HG02973 (cell line): ENCODE results near the gene STRADB.
"Not testable (repeated sequence)": the region's sequence is repeated elsewhere in the genome, so short reads cannot be mapped to it uniquely, and the experiment has no call there.

Experiments
- ATAC-seq: cut with Tn5 transposase; IDR thresholded peaks from one replicate; pipeline ENCODE4 v1.9.1; 2021; ENCODE audit warnings: moderate library complexity; ENCODE audit not compliant: unreplicated experiment

STRADB gene

GRCh38 chr2:201430322-201430721 lies 21.2 kb upstream of the STRADB start:
- ATAC-seq, result not testable (repeated sequence)

GRCh38 chr2:201430839-201431238 lies 20.7 kb upstream of the STRADB start:
- ATAC-seq, result no peak

- ATAC-seq, result no peak
Observed at GRCh38 chr2:201432038-201432620, 19.4 kb upstream of the STRADB start.

GRCh38 chr2:201432621-201433393 lies 18.7 kb upstream of the STRADB start:
- ATAC-seq, result no peak

GRCh38 chr2:201433394-201433995 lies 18.0 kb upstream of the STRADB start:
- ATAC-seq, result no peak

- no peak for ATAC-seq
Observed at GRCh38 chr2:201436141-201436540, 15.4 kb upstream of the STRADB start.

GRCh38 chr2:201439336-201439922 lies 12.1 kb upstream of the STRADB start:
- ATAC-seq, result not testable (repeated sequence)

- ATAC-seq, result no peak
Observed at GRCh38 chr2:201440182-201440581, 11.4 kb upstream of the STRADB start.

GRCh38 chr2:201441409-201441808 lies 10.1 kb upstream of the STRADB start:
- ATAC-seq, result no peak

- ATAC-seq, result no peak
Observed at GRCh38 chr2:201444746-201445465, 6.6 kb upstream of the STRADB start.

- ATAC-seq, result no peak
Observed at GRCh38 chr2:201447086-201447485, 4.5 kb upstream of the STRADB start.

- ATAC-seq, result no peak
Observed at GRCh38 chr2:201448061-201448460, 3.5 kb upstream of the STRADB start.

GRCh38 chr2:201448701-201449100 lies 2.8 kb upstream of the STRADB start:
- no peak for ATAC-seq

- ATAC-seq, result peak; percentile 18
Observed at GRCh38 chr2:201450954-201451291, 617 bp upstream of the STRADB start.

- ATAC-seq, result no peak
Observed at GRCh38 chr2:201452058-201452921, 750 bp downstream of the STRADB start.

- no peak for ATAC-seq
Observed at GRCh38 chr2:201452922-201453643, 1.5 kb downstream of the STRADB start.

GRCh38 chr2:201458381-201458780 lies 6.8 kb downstream of the STRADB start:
- no peak for ATAC-seq

GRCh38 chr2:201460532-201460931 lies 9.0 kb downstream of the STRADB start:
- ATAC-seq, result no peak

- no peak for ATAC-seq
Observed at GRCh38 chr2:201464547-201464946, 13.0 kb downstream of the STRADB start.

- no peak for ATAC-seq
Observed at GRCh38 chr2:201465524-201465971, 14.0 kb downstream of the STRADB start.
